C4-2B (cell line): Measurements from ENCODE around the gene EFCAB6.

Experiments used
- CTCF ChIP-seq: fragments of 450-650 bp; conservative IDR thresholded peaks from 2 replicates; pipeline ENCODE4 v1.5.1; 2017; ENCODE audit warnings: mild to moderate bottlenecking
- ZFX ChIP-seq: fragments of 450-650 bp; IDR thresholded peaks from 2 replicates; pipeline ENCODE4 v1.6.1; 2017

GRCh38 chr22:43838571-43839307 lies 26.6 kb upstream of the EFCAB6 start:
- TF ChIP-seq CTCF (no peak), ZFX (no peak)
